Measurements from ENCODE around the gene ACCS. TPM values are rescaled to one million over a fixed set of nuclear protein-coding genes. Genes with fewer than 3 reads are reported as not detected.

Gene ACCS, protein sequence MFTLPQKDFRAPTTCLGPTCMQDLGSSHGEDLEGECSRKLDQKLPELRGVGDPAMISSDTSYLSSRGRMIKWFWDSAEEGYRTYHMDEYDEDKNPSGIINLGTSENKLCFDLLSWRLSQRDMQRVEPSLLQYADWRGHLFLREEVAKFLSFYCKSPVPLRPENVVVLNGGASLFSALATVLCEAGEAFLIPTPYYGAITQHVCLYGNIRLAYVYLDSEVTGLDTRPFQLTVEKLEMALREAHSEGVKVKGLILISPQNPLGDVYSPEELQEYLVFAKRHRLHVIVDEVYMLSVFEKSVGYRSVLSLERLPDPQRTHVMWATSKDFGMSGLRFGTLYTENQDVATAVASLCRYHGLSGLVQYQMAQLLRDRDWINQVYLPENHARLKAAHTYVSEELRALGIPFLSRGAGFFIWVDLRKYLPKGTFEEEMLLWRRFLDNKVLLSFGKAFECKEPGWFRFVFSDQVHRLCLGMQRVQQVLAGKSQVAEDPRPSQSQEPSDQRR
- 10 to 100 TPM; 10.6 to 16.6 TPM for total RNA-seq
- polyA plus RNA-seq (2013, experiment 1 of 2): 5.1 TPM
- polyA plus RNA-seq (2013, experiment 2 of 2): 5.1 TPM
- long read RNA-seq, experiment 1, partial matches to known transcripts: 1 of 1 reads
- long read RNA-seq, experiment 1, other reads (novel, unspliced or antisense): 0 of 1 reads
- long read RNA-seq, experiment 2, partial matches to known transcripts: 2 of 10 reads
- long read RNA-seq, experiment 2, other reads (novel, unspliced or antisense): 8 of 10 reads
- long read RNA-seq, experiment 3, transcript ACCS-201 (15 exons, 2,362 nt): major isoform, 17 of 37 reads
- long read RNA-seq, experiment 3, partial matches to known transcripts: 0 of 37 reads
- long read RNA-seq, experiment 3, other reads (novel, unspliced or antisense): 19 of 37 reads
- long read RNA-seq, experiment 4, partial matches to known transcripts: 0 of 3 reads
- long read RNA-seq, experiment 4, other reads (novel, unspliced or antisense): 0 of 3 reads

DNA sequence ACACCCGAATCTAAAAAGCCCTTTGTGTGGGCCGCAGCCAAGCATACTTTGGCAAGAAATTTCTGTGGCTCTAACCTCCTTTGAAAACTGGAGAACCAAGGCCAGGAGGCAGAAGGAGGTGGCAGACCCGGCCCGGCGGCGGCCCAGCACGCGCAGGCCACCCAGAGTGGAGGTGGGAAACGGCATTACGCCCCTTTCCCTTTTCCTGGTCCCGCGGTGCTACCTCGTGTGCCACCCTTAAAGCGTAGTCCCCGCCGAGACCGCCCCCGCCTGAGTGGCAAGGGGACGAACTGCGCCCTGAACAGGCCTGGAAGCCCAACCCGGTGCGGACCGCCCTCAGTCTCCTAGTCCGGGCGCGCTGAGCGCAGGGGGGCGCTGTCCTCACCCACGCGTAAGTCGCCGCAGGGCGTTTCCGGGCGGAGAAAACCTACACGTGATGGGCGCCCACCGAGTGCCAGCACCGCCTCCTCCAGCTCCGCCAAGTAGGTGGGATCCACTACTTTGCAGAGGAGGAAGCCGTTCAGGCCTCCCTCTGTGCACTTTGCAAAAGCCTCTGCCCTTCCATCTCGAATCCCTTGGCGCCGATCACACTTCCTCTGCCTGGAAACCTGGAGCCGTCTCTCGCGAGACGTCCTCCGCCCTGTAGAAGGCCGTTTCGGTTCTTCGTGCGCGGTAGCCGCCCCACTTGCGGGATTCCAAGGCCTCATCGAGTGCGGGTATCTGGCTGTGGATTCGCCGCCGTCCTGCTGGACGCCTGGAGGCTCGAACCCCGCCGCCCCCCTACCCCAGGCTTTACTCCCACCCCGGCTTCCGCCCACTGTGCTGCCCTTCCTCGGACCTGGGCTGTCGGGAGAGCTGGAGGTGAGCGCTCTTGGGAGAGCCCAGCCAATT lies at the start of gene ACCS:
Gene ACCS, plus strand, starts transcription at position 430 of the 891 bp plus-strand sequence. CDS start 1,358 bp downstream, outside the sequence.
- Histone ChIP-seq H3K9me3 (ENCODE audit: control insufficient read depth, low read length) (no peaks in the 10 kb centered on the region), H3K27ac (ENCODE audit: low read depth, low read length) (peak within 1 kb of the TSS; percentile 66), H3K36me3 (ENCODE audit: control insufficient read depth, insufficient read depth, low read length) (no peaks in the 10 kb centered on the region), H3K9ac (ENCODE audit: extremely low read depth, low read length, poor library complexity, severe bottlenecking) (peak within 1 kb of the TSS; percentile 48), H3K4me3 (ENCODE audit: low read length) (peak within 1 kb of the TSS; percentile 76), H3K27me3 (ENCODE audit: control insufficient read depth, insufficient read depth, low read length, poor library complexity, severe bottlenecking) (no peaks in the 10 kb centered on the region), H3K4me1 (ENCODE audit: control insufficient read depth, insufficient read depth, low read length) (no peaks in the 10 kb centered on the region)
- TF ChIP-seq, protein P1, sequence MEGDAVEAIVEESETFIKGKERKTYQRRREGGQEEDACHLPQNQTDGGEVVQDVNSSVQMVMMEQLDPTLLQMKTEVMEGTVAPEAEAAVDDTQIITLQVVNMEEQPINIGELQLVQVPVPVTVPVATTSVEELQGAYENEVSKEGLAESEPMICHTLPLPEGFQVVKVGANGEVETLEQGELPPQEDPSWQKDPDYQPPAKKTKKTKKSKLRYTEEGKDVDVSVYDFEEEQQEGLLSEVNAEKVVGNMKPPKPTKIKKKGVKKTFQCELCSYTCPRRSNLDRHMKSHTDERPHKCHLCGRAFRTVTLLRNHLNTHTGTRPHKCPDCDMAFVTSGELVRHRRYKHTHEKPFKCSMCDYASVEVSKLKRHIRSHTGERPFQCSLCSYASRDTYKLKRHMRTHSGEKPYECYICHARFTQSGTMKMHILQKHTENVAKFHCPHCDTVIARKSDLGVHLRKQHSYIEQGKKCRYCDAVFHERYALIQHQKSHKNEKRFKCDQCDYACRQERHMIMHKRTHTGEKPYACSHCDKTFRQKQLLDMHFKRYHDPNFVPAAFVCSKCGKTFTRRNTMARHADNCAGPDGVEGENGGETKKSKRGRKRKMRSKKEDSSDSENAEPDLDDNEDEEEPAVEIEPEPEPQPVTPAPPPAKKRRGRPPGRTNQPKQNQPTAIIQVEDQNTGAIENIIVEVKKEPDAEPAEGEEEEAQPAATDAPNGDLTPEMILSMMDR (conservative IDR thresholded peaks at IDR 0.05): peak; percentile 95
- no peaks in the 10 kb centered on the region for H3K27me3 Mint-ChIP-seq (ENCODE audit: insufficient read depth)
- peaks cover 21% of the 10 kb centered on the region for H3K4me1 Mint-ChIP-seq
- DNase-seq: peak; percentile 98
- peak within 1 kb of the TSS; percentile 87 for H3K27ac Mint-ChIP-seq
- peak within 1 kb of the TSS; percentile 75 for H3K4me3 Mint-ChIP-seq
- WGBS, 2 experiments (ENCODE audit: insufficient coverage in 1 of 2, insufficient read length in 1 of 2): 12% methylated on average over 41 to 70 of the region's 70 CpGs
- H3K36me3 Mint-ChIP-seq (ENCODE audit: low read depth): peaks cover 5% of the 10 kb centered on the region
- no peaks in the 10 kb centered on the region for H3K9me3 Mint-ChIP-seq

DNA sequence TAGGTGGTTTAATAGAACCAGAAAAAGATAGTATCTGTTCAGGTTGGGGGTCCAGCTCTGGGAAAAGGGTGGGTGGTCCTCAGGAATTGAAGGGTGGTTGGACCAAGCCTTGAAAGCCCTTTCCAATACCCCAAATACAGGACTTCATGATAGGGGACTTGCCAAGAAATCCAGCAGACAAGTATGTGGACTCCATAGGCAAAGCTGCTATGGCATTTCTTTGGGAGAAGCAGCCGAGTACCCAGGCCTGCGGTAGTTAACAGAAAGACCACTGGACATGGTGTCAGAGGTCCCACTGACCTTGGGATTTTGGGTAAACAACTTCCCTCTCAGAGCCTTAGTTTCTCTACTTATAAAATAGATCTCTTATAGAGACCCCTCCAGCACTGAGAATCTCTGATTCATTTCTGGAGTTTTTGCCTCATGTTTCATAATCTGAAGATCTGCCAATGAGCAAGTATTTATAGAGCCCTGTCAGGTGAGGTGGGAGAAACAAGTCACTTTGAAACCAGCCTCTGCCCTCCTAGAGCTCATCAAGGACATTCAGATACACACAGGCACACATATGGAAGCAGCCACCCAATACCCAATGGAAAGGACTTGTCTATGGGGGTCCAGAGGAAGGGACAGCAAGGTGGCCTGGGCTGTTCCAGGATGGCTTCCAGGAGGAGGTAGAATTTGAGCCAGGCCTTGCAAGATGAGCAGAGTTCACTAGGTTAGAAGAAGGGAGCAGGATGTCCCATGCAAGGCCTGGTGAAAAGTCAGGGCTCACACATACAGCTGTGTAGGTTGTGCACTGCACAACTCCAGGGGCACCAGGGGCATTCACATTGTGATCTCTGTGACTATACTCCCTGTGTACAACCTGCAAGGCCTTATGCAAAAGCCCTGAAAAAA lies 49.3 kb upstream of the ACCS start:
- H3K4me3 ChIP-seq (ENCODE audit: low read length): no peak overlapping the region
- Mint-ChIP-seq H3K4me3 (no peak overlapping the region), H3K27ac (no peak overlapping the region), H3K36me3 (ENCODE audit: low read depth) (no peaks in the 10 kb centered on the region), H3K9me3 (peaks cover 4% of the 10 kb centered on the region), H3K27me3 (ENCODE audit: insufficient read depth) (peaks cover 28% of the 10 kb centered on the region), H3K4me1 (peaks cover 2% of the 10 kb centered on the region)
- TF ChIP-seq, protein P1 (conservative IDR thresholded peaks at IDR 0.05): no peak
- no peak overlapping the region for H3K27ac ChIP-seq (ENCODE audit: low read depth, low read length)
- DNase-seq: no peak
- WGBS, 2 experiments (ENCODE audit: insufficient coverage in 1 of 2, insufficient read length in 1 of 2): 88 to 99% methylated on average over 2 of the region's 2 CpGs
- H3K27me3 ChIP-seq (ENCODE audit: control insufficient read depth, insufficient read depth, low read length, poor library complexity, severe bottlenecking): peaks cover 14% of the 10 kb centered on the region
- H3K36me3 ChIP-seq (ENCODE audit: control insufficient read depth, insufficient read depth, low read length): no peaks in the 10 kb centered on the region
- H3K9me3 ChIP-seq (ENCODE audit: control insufficient read depth, low read length): no peaks in the 10 kb centered on the region
- peaks cover 3% of the 10 kb centered on the region for H3K4me1 ChIP-seq (ENCODE audit: control insufficient read depth, insufficient read depth, low read length)
- no peak overlapping the region for H3K9ac ChIP-seq (ENCODE audit: extremely low read depth, low read length, poor library complexity, severe bottlenecking)

All from endodermal cell (in vitro differentiated cells).